ENCODE measurements around the gene TWSG1. TPM values are rescaled to one million over a fixed set of nuclear protein-coding genes. Genes with fewer than 3 reads are reported as not detected.

TWSG1 gene
- total and polyA plus RNA-seq, 10 of the 15 experiments (the other 5 are each of a cell fraction or from before 2014, with no cell fraction given) = 11.1 to 45.1 (median 27.7) TPM

- no peak for TF ChIP-seq NKRF (conservative IDR thresholded peaks at IDR 0.05)
- TF ChIP-seq MLLT1 (IDR thresholded peaks at IDR 0.05) = no peak
- TF ChIP-seq CEBPZ (IDR thresholded peaks at IDR 0.05; ENCODE audit: low read depth, low read length) = no peak
- no peak for TF ChIP-seq POLR2AphosphoS5 (IDR thresholded peaks at IDR 0.05; ENCODE audit: low read length)
- TF ChIP-seq GABPA (IDR thresholded peaks at IDR 0.05; ENCODE audit: low read depth) = no peak
- no peak for TF ChIP-seq EZH2 (IDR thresholded peaks at IDR 0.05; ENCODE audit: borderline replicate concordance, control insufficient read depth, low read depth, low read length)
- TF ChIP-seq PRDM15 (CRISPR knock-in tag; IDR thresholded peaks at IDR 0.05) = no peak
- no peak for TF ChIP-seq TAF1 (IDR thresholded peaks at IDR 0.05; ENCODE audit: borderline replicate concordance, low read depth, low read length)
- TF ChIP-seq, protein P1, sequence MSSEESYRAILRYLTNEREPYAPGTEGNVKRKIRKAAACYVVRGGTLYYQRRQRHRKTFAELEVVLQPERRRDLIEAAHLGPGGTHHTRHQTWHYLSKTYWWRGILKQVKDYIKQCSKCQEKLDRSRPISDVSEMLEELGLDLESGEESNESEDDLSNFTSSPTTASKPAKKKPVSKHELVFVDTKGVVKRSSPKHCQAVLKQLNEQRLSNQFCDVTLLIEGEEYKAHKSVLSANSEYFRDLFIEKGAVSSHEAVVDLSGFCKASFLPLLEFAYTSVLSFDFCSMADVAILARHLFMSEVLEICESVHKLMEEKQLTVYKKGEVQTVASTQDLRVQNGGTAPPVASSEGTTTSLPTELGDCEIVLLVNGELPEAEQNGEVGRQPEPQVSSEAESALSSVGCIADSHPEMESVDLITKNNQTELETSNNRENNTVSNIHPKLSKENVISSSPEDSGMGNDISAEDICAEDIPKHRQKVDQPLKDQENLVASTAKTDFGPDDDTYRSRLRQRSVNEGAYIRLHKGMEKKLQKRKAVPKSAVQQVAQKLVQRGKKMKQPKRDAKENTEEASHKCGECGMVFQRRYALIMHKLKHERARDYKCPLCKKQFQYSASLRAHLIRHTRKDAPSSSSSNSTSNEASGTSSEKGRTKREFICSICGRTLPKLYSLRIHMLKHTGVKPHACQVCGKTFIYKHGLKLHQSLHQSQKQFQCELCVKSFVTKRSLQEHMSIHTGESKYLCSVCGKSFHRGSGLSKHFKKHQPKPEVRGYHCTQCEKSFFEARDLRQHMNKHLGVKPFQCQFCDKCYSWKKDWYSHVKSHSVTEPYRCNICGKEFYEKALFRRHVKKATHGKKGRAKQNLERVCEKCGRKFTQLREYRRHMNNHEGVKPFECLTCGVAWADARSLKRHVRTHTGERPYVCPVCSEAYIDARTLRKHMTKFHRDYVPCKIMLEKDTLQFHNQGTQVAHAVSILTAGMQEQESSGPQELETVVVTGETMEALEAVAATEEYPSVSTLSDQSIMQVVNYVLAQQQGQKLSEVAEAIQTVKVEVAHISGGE (CRISPR knock-in tag; IDR thresholded peaks at IDR 0.05) = no peak
Measured at GRCh38 chr18:9429662-9429993, 95.1 kb downstream of the TWSG1 start (continued).
